Measurements from ENCODE around the gene MPV17.
"Not testable (repeated sequence)": the region's sequence is repeated elsewhere in the genome, so short reads cannot be mapped to it uniquely, and the experiment has no call there.

The MPV17 gene, protein sequence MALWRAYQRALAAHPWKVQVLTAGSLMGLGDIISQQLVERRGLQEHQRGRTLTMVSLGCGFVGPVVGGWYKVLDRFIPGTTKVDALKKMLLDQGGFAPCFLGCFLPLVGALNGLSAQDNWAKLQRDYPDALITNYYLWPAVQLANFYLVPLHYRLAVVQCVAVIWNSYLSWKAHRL

DNA sequence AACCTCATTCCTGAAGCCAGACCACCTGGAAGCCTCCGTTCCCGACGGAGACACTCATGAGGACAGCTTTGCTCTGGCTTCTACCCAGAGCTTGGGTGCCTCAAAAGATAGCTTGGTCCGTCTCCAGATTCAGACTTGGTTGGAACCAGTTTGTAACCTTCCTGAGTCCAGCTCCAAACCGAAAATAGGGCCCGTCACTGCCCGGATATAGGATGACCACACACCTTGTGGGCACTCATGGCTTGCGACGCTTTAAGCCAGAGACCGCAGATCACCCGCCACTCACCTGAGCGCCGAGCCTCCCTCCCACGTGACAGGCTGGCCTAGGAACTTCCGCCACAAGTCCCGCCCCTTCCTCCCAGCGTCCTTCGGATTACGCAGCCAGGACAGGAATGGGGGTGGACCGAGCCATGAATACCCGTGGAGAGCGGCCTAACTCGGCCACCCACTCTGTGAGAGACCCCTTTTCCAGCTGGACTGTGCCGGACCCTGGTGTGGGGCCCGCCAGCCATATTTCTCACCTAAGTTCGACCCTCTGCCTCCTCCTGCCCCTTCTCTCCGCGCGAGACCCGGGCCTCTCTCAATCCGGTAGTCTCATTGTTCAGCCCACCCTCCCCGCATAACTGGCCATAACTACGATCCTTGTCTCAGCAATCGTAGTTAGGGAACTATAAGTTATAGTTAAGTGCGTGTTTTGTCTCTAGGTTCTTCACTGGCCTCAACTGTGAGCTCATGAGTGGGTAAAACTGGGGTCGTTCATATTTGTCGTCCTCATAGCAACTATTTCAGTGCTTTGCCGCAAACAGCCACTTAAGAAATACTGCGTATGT, at the start of gene MPV17:
Gene MPV17 (minus strand): TSS at position 332 of the 830 bp plus-strand sequence. CDS start 580 bp downstream, outside the sequence.
- peak; percentile 72 to 79 (median 75) for DNase-seq (ENCODE audit: low read depth in 3 of 3)

DNA sequence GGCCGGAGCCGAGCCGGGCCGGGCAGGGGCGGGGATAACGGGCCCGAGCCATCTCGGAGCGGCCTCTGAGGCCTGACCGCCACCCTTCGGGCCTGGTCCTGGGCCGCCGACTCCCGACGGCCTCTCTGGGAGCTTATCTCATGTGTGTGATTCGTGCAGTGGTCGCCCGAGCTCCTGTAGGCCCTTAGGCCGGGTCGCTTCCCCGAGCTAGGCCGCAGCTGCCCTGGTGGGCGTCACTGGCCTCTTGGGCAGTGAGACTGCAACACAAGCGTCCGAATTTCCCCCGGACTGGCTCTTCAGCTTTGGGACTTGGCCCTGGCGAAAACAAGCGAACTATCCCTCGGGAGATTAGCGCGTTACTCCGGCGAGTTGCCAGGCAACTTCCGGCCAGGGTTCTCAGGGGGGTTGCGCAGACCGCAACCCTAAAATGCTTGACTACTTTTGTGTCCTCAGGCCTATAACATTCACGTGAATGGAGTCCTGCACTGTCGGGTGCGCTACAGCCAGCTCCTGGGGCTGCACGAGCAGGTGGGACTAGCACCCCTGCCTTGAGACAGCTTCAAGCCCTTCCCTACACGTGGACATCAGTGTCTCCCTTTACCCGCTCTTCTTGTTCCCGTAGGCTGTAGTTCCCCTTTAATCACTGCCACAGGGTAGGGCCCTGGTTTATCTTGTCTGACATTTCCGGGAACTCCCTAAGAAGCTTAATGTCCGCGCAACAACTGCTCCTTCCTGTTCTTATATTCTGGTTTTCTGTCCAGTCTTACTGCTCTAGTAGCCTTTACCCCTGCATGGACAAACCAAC, 48.1 kb upstream of the MPV17 start:
- no peak for DNase-seq (ENCODE audit: low read depth in 3 of 3)

DNA sequence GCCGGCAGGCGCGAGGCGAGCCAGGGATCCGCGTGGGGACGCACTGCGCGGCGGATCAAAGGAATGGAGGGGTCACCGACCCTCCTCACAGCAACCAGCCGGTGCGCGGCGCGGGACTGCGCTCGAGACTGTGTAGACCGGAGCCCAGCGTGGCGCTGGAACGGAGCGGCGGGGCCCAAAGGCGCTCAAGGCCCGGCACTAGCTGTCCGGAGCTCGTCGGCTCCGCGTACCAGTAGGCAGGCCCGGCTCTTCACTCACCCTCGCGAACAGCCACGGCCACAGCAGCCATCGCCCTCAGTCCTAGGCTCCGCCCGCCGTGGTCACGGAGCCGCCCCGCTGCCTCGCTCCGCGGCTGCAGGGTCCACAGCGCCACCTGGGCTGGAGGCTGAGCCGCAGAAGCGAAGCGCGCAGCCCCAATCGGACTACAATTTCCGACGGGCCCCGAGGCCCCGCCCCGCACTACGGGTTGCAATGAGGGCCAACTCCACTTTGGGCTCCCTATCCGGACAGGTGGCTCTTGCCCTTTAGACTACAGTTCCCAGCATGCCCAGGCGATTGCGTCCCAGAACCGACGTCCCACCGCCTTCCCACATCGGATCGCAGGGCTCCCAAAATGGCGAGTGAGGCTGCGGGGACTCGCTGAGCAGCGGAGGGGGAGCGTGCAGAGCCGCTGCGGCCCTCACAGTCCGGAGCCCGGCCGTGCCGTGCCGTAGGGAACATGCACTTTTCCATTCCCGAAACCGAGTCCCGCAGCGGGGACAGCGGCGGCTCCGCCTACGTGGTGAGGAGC, 47.3 kb upstream of the MPV17 start, which contains the start of the genes EIF2B4 and SNX17:
Gene EIF2B4 (minus strand): TSS at position 313 of the 790 bp plus-strand sequence. CDS start 24 bp downstream, at position 289.
Gene SNX17 (plus strand): TSS at position 591 of the 790 bp plus-strand sequence. CDS start 128 bp downstream, at position 719.
- DNase-seq (ENCODE audit: low read depth in 3 of 3), result peak; percentile 97 to 99 (median 98)

DNA sequence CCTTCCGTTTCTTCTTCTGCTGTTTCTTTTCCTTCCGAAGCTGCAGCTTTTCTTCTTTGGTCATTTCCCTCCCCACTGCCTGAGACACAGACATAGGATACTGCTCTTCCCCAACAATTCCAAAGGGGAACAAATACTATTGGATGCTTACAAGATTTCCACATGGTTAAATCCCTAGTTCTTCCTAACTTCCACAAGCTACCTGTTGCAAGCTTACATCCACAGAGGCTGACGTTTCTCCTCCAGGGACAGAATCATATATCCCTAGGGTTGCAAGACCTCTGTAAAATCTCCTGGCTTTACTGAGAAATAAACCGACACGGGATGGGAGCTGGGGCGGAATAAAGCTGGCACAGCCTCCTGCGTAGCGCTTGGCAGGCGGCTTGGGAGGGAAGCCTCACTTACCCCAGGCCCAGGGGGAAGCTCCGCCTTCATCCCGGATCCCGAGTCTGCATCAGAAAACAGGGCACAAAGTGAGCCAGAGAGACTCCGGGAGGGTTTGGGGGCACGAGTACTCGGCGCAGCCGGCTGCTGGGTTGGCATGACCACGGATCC, 46.7 kb upstream of the MPV17 start:
- DNase-seq (ENCODE audit: low read depth in 3 of 3), result no peak

DNA sequence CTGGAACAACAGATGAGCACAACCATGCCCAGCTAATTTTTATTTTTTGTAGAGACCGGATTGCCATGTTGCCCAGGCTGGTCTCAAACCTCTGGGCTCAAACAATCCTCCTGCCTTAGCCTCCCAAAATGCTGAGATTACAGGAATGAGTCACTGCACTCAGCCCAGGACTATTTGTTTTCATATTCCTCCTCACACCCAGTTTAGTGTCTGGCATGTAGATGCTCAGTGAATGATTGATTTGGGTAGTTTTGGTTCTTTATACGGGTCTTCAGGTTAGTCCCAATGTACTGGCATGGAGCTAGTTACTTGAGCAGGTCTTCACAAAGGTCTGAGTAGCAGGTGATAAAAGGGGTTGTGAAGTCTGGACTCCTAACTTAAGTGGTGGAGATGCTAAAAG, 41.0 kb upstream of the MPV17 start:
- DNase-seq (ENCODE audit: low read depth in 3 of 3), result no peak

DNA sequence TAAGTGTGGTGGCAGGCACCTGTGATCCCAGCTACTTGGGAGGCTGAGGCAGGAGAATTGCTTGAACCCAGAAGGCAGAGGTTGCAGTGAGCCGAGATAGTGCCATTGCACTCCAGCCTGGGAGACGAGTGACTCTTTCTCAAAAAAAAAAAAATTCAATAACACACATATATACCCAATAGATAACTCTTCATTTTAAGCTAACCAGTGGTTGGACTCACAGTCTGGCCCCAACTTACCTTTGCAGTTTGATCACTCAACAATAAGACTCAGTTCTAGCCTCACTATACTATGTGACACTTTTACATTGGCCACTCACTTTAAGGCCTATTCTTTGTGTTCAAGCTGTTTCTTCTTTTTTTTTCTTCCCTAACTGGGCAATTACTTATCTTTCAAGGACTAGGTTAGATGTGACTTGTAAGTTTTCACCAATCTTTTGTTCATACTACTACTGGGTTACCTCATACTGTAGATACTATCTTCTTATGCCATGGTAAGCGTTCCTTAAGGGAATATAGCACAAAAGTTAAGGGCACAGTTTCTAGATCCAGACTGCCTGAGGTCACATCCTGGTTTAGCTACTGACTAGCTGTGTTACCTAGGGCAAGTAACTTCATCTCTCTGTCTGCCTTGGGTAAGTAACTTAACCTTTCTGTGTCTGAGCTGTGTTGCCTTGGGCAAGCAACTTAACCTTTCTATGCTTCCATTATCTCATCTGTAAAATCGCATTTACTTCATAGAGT, 40.0 kb upstream of the MPV17 start:
- DNase-seq (ENCODE audit: low read depth in 3 of 3), result no peak

DNA sequence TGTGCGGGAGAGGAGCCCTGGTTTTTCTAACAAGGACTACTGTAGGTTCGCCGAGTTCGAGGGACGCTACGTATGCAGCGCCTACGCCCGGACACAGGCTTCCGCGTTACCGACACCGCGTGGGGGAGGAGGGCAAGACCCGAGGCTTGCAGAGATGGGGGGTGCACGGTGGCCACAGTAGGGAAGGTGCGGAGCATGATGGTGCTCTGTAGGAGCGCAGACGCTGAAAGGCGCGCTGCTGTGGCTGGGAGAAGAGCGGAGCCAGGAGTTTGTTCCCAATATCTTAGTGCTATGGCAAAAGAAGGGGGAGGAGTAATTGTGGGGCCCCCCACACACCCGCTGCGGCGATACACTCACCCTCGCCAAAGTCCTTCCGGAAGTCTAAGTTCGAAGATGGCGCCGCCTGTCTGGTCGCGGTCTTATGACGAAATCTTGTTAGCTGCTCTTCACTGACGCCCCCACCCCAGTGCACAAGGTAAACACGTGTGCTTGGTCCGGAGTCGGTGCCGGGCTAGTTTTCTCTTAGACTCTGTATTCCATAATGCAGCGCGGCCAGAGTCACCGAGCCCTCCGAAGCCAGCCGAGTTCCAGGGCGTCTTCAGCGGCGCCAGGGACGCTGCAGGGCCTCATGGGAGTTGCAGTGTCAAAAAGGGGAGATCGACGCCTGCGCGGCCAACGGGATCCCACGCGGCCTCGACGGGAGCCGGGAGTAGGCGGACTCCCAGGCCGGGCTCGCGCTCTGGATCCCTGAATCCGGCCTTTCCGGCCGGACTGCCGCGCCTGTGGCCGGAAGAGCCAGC, 33.7 kb upstream of the MPV17 start, which contains the start of gene GTF3C2:
Gene GTF3C2 (minus strand): TSS at position 383 of the 800 bp plus-strand sequence. CDS start 13,210 bp downstream, outside the sequence.
- DNase-seq (ENCODE audit: low read depth in 3 of 3), result peak; percentile 77 to 88 (median 84)

DNA sequence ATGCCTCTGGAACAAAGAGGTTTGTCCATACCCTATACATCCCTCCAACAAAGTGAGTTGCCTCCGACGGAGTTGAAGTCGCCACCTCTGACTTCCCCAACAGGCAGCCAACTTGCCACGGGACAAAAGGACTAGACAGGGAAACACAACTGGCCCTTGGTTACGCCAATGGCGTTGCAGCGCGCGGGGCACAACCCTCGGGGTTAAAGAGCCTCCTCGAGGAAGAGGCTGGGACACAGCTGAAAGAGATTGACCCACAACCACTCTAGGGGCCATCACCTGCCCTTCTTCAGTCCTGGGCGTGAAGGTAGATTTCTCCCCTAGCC, 33.1 kb upstream of the MPV17 start:
- DNase-seq (ENCODE audit: low read depth in 3 of 3), result no peak

DNA sequence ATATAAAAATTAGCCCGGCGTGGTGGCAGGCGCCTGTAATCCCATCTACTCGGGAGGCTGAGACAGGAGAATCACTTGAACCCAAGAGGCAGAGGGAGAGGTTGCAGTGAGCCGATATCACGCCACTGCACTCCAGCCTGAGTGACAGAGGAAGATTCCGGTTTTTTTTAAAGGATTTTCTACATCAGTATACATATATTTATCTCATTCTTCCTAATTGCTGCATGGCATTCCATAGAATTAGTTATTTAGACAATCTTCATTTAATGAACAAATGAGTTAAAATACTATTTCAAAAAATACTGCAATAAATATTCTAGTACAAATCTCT, 31.7 kb upstream of the MPV17 start:
- DNase-seq (ENCODE audit: low read depth in 3 of 3), result no peak

DNA sequence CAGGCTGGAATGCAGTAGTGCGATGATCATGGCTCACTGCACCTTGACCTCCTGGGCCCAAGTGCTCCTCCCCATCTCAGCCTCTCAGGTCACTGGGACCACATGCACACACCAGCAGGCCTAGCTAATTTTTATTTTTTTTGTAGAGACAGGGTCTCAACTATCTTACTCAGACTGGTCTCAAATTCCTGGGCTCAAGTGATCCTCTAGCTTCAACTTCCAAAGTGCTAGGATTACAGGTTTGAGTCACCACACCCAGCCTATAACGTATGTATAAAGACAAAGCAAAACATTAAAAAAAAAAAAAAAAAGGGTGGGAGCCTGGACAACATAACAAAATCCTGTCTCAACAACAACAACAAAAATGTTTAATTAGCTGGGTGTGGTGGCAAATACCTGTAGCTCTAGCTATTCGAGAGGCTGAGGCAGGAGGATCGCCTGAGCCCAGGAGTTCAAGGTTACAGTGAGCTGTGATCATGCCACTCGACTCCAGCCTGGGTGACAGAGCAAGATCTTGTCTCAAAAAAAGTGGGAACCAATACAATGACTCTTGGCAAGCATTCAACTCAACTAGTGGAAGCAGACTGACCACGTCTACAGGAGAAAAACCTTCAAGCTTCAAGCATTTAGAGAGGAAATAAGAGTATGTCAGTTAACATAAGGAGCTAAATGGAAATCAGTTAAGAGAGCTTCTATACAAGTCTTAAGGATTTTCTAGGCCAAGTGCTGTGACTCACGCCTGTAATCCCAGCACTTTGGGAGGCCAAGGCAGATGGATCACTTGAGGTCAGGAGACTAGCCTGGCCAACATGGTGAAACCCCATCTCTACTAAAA, 31.1 kb upstream of the MPV17 start:
- no peak for DNase-seq (ENCODE audit: low read depth in 3 of 3)

DNA sequence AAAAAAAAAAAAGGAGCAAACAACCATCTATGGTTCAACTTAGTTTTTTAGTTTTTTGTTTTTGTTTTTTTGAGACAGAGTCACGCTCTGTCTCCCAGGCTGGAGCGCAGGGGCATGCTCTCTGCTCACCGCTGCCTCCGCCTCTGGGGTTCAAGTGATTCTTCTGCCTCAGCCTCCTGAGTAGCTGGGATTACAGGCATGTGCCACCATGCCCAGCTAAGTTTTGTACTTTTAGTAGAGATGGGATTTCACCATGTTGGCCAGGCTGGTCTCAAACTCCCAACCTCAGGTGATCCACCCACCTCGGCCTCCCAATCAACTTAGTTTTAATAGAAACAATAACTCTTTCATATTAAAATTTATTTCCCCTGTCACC, 30.5 kb upstream of the MPV17 start:
- DNase-seq (ENCODE audit: low read depth in 3 of 3), result not testable (repeated sequence)

DNA sequence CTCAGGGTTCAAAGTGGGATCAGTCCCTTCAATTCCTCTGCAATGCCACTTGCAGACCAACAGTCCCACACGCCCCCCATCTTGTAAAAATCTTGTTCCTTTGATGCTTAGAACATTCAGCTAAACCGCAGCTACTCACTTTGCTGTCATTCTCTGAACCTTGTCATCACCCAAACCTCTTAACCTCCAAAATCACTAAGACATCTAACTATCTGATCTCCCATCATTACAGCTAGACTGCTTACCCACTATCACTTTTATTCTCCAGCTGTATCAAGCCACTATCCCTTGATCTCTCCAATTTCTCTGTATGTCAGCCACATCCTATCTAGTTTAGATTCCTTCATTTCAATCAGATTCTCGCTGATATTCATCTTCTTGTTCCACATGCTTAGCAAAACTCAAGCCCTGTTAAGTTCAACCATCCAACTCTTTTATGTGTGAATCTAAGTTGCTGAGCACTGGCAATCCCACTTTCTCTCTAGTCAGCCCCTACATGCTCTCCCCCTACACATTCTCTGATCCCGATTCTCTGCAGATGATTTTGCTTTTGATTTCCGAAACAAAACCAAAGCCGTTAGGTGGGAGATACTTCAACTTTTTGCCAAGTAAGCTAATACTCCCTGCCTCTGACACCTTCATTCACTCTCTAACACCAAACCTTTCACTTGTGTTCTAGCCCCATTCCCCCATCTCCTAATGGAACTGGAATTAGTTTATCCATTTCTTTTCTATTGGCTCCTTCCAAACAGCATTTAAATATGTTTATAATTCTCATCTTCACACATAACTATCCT, 29.1 kb upstream of the MPV17 start:
- no peak for DNase-seq (ENCODE audit: low read depth in 3 of 3)

DNA sequence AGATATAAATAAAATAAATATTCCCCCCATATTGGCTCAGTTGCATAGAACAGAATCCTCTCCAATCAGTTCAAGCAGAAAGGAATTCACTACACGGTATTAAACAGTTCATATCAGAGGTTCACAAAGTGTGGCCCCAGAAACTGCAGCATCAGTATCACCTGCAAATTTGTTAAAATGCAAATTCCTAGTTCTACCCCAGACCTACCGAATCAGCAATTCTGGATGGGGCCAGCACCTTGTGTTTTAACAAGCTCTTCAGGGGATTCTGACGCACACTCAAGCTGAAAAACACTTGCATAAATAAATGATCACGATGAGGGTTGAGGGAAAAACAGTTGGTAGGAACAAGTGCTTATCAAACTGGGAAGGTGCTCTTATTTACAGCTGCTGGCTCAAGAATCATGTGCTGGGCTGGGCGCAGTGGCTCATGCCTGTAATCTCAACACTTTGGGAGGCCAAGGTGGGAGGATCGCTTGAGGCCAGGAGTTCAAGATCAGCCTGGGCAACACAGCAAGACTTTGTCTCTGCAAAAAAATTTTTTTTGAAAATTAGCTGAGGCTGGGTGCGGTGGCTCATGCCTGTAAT, 27.3 kb upstream of the MPV17 start:
- no peak for DNase-seq (ENCODE audit: low read depth in 3 of 3)

DNA sequence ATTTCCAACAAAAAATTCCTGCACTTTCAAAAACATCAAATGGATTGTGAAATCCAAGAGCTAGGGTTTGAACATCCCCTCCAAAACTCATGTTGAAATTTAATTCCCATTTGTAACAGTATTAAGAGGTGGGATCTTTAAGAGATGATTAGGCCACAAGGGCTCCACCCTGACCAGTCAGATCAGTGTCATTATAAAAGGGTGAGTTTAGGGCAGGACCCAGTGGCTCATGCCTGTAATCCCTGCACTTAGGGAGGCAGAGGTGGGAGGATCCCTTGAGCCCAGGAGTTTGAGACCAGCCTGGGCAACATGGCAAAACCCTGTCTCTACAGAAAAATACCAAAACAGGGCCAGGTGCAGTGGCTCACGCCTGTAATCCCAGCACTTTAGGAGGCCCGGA, 24.7 kb upstream of the MPV17 start:
- no peak for DNase-seq (ENCODE audit: low read depth in 3 of 3)

DNA sequence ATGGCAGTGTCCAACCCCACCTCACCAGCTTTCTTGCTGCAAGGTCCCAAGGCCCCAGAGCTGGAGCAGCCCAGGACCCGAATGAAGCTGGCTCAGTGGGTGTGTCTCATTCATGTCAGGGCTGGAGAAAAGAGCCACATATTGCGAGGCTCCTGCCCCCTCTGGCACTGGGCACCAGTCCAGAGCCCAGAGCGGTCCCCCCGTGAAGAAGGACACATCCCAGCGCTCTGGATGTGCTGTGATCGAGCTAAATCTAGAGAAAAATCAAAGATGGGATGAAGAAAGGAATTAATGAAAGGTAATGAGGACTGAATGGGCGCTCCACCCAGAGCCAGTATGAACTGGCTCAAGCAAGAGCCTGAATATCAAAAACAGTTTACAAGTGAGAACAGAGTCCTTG, 13.3 kb upstream of the MPV17 start:
- DNase-seq (ENCODE audit: low read depth in 3 of 3), result no peak

DNA sequence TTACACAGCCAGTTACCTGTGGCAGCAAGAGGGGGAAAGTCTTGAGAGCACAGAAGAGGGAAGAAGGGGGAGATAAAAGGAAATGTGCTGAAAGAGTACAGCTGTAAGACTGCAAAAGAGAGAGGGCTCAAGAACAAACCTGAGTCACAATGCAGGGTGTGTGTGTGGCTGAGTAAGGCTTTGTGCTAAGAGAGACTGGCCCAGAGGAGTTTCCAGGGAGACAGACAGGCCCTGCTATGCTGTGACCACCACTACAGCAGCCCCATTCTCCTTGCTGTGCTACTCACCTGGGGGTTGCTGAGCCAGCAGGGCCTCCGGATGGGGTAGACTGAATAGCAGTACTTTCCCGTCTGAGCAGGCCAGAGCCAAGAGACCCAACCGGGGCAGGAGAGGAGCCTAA, 12.4 kb upstream of the MPV17 start:
- no peak for DNase-seq (ENCODE audit: low read depth in 3 of 3)

DNA sequence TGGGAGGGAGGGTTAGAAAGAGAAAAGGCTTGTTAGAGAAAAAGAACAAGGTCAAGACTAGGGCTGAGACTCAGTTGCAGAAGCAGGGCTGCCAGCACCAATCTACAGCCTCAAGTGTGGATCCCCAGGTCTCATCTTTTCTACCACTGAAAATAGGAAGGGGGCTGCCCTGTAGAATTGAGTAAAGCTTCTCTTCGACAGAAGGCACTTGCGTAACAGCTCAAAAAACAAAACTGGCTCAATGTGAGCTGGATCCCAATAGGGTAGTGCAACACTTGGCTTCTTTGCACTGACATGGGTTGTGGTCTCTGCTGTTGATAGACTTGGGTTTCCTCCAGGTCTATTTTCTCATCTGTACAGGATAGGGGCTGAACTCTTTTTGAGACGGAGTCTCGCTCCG, 1.8 kb upstream of the MPV17 start:
- DNase-seq (ENCODE audit: low read depth in 3 of 3), result no peak

Data from stimulated activated CD4-positive, alpha-beta T cell treated with anti-CD3 and anti-CD28 coated beads, TNF-alpha, amount 100 ng/mL, for 4 hours (primary cell).